Adrenal gland (tissue), 5 donors: Measurements from ENCODE around the gene WWOX.
A peak's percentile ranks its signal among the peaks of the same experiment; 100 is the strongest.

Experiments used
- POLR2A ChIP-seq, 2 donors: fragments of 450-650 bp; IDR thresholded peaks; one replicate each; pipeline ENCODE4 v1.6.1; 2017; ENCODE audit warnings: antibody characterized with exemption in 2 of 2, mild to moderate bottlenecking in 2 of 2, moderate library complexity in 1 of 2
- TF ChIP-seq, protein P1 (sequence below), 6 experiments: fragments of 450-650 bp in 4 of 6; fragments of 200-600 bp in 2 of 6; sonication (generic) in 1 of 6; IDR thresholded peaks; 1 replicate in 5 of 6; 2 replicates in 1 of 6; pipeline versions ENCODE4 v1.5.1 to v1.8.0; 2016 to 2021; ENCODE audit warnings: antibody characterized with exemption in 6 of 6, mild to moderate bottlenecking in 2 of 6, moderate library complexity in 1 of 6
- donor health status: DM: no; HTN: no; CAD: no.

DNA sequence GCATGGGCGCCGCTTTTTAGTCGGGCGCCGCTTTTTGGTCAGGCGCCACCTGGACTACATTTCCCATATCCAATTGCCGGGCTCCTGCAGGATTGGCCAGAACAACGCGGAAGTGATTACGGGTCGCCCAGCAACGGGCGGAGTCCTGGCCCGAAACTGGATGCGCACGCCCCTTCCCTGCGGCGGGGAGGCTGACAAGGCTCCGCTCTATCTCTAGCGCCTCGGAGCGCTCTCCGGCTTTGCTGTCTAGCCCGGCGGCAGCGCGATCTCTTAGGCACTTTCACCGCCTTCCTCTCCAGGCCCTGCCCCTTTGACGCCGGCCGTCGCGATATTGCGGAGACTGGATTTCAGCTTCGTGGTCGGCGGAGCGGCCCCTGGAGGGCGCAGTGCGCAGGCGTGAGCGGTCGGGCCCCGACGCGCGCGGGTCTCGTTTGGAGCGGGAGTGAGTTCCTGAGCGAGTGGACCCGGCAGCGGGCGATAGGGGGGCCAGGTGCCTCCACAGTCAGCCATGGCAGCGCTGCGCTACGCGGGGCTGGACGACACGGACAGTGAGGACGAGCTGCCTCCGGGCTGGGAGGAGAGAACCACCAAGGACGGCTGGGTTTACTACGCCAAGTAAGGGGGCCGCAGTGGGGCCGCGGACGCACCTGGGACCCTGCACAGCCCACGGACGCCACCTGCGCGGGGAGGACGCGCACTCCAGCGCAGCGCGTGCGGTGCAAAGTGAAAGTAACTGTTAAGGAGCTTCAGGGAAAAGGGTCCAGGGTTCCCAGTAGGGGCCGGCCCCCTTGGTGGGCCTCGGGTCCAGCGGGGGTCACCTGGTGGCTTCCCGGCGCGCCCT, at the start of gene WWOX:
- TF ChIP-seq, protein P1, sequence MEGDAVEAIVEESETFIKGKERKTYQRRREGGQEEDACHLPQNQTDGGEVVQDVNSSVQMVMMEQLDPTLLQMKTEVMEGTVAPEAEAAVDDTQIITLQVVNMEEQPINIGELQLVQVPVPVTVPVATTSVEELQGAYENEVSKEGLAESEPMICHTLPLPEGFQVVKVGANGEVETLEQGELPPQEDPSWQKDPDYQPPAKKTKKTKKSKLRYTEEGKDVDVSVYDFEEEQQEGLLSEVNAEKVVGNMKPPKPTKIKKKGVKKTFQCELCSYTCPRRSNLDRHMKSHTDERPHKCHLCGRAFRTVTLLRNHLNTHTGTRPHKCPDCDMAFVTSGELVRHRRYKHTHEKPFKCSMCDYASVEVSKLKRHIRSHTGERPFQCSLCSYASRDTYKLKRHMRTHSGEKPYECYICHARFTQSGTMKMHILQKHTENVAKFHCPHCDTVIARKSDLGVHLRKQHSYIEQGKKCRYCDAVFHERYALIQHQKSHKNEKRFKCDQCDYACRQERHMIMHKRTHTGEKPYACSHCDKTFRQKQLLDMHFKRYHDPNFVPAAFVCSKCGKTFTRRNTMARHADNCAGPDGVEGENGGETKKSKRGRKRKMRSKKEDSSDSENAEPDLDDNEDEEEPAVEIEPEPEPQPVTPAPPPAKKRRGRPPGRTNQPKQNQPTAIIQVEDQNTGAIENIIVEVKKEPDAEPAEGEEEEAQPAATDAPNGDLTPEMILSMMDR (IDR thresholded peaks at IDR 0.05), result peak; percentile 65 to 88 (median 74)
- peak; percentile 33 to 91 for TF ChIP-seq POLR2A (IDR thresholded peaks at IDR 0.05)
